LNCaP clone FGC (cell line): ENCODE data around the gene SYNRG.
"Not testable (repeated sequence)": the region's sequence is repeated elsewhere in the genome, so short reads cannot be mapped to it uniquely, and the experiment has no call there.

Experiments used
- DNase-seq: peaks from one replicate; pipeline ENCODE4 v3.0.0-alpha.2; 2011; ENCODE audit warnings: low read depth
- H3K4me3 ChIP-seq: 2 replicates; pipeline ENCODE4 v1.5.1; 2011; ENCODE audit warnings: mild to moderate bottlenecking, low read depth, low read length, control low read depth
- CTCF ChIP-seq: IDR thresholded peaks from 2 replicates; pipeline ENCODE4 v1.5.1; 2012; ENCODE audit warnings: mild to moderate bottlenecking; ENCODE audit not compliant: control insufficient read depth, insufficient read depth; ENCODE audit errors: extremely low read depth

Gene SYNRG

GRCh38 chr17:37517881-37518280 lies 91.3 kb downstream of the SYNRG start:
- no peak for TF ChIP-seq CTCF
- H3K4me3 ChIP-seq = no peak overlapping the region
- DNase-seq = no peak

DNA sequence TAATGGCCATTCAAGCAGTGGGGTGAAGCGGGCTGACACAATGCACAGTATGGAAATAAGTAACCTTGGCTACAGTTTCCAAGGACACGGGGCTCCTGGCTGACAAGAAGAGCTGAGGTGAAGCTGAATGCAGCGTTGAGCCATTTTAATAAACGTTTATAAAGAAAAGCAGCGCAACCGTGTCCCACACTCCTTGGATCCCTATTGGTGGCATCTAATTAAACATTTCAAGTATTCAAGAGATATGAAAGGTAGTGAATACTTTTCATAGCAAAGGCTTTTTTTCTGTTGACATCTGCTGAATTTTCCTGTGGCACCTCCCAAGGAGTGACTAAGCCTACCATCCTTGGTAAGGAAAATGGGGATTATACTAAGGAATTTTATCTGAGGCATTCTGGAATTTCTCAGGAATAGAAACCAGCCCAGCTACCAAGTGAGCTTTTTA lies 93.1 kb downstream of the SYNRG start:
- H3K4me3 ChIP-seq = no peak overlapping the region
- TF ChIP-seq CTCF = no peak
- DNase-seq = no peak

DNA sequence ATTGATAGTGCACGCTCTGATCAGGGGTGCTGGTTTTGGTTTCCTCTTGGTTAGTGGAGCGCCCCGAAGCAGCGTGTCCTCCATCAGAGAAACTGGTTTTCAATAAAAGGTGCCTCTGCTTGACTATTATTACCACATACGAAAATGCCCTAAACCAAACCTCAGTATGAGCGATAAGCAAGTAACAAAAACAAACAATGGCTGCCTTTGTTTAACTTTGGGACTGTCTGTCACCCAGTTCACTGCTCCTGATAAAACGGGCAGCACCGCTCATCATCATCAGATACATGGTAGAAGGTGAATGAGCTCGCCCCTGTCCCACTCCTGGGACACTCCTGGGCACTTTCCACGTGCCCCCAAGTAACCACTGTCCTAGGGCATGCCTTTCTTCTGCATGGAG lies 95.5 kb downstream of the SYNRG start:
- DNase-seq = no peak
- TF ChIP-seq CTCF = no peak
- H3K4me3 ChIP-seq = no peak overlapping the region

- no peak for DNase-seq
Observed at GRCh38 chr17:37512442-37513068, 96.7 kb downstream of the SYNRG start.

GRCh38 chr17:37511642-37512041 lies 97.6 kb downstream of the SYNRG start:
- DNase-seq, H3K4me3 ChIP-seq: not testable (repeated sequence)

More at GRCh38 chr17:37512442-37513068, 96.7 kb downstream of the SYNRG start:
- no peak for TF ChIP-seq CTCF
- no peak overlapping the region for H3K4me3 ChIP-seq

DNA sequence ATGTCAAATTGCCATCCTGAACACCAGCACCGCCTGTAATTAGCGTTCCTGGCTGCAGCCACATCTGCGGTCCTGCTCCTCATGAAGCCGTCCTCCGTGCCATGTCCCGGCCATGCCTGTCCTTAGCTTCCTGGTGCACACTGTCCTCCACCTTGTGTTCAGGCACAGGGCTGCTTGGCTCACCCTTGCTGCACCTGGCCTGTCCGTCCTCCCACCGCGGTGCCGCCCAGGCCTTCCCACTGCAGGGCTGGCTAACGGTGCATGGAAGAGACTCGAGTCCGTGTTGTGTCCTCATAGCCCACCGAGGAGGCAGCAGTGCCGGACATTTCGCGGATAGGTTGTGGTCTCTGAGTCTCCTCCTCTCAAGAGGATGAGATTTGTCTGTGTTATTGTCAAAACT lies 99.2 kb downstream of the SYNRG start:
- no peak for TF ChIP-seq CTCF
- peak overlapping the region; percentile 39 for H3K4me3 ChIP-seq
- DNase-seq = no peak

DNA sequence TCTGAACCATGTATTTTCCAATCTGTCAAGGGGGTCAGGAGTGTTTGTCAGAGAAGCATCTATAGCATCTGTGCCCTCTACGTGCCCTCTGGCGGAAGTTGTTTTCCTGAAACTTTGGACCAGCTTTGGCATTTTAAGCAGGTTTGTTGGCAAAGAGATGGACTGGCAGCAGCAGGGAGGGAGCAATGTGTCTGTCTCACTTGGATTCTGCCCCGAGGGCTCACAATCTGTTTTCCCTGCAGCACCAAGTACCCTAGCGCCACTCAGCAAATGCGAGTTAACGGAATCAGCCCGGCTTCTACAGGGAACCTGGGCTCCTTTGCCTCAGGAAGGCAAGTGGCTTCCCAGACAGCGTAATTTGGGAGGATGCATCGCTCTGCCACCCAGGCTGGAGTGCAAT lies 102.1 kb downstream of the SYNRG start:
- H3K4me3 ChIP-seq = no peak overlapping the region
- no peak for DNase-seq
- TF ChIP-seq CTCF = no peak
